ENCODE data around the gene CERT1.
"Not testable (repeated sequence)": the region's sequence is repeated elsewhere in the genome, so short reads cannot be mapped to it uniquely, and the experiment has no call there.

CERT1 gene

DNA sequence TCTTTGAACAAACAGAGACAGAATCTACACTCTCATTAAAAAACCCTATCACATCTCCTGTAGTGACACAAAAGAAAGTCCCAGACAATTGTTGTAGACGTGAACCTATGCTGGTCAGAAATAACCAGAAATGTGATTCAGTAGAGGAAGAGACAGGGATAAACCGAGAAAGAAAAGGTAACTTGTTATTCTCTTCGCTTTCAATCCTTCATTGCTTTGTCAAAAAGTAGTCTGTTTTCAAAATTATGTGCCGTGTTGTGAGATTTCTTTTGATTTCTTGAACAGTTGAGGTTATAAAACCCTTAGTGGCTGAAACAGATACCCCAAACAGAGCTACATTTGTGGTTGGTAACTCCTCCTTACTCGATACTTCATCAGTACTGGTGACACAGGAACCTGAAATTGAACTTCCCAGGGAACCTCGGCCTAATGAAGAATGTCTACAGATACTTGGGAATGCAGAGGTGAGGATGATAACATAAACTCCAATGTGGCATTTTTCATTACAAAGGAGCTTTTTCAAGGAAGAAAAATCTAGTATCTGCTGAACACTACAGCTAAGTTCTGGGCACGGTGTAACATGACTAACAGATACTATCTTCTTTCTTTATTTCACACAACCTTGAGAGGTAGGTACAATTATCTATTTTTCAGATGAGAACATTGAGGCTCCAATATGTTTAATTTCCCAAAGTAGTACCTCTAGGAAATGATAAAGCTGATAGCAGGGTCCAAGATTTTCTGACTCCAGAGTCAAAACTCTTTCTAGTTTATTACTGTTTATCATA, 160.1 kb downstream of the CERT1 start:
- DNase-seq (ENCODE audit: low read depth, low spot score): no peak

DNA sequence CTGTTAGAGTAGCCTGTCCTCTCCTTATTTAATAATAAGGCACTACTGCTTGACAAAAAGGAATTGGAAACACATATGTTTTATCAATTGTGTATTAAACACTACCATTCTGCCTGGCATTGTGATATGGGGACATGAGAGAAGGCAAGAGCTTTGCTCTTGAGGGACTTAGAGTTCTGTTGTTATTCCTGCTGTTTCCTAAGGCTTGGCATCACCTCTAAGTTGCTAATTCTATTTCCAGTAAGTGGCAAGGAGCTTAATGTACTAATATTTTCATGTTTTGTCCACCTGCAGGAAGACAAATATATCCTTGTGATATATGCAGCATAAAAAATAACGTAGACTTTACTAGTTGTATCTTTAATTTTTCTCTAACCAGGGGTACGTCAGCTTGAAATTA, 161.8 kb downstream of the CERT1 start:
- DNase-seq (ENCODE audit: low read depth, low spot score): no peak

DNA sequence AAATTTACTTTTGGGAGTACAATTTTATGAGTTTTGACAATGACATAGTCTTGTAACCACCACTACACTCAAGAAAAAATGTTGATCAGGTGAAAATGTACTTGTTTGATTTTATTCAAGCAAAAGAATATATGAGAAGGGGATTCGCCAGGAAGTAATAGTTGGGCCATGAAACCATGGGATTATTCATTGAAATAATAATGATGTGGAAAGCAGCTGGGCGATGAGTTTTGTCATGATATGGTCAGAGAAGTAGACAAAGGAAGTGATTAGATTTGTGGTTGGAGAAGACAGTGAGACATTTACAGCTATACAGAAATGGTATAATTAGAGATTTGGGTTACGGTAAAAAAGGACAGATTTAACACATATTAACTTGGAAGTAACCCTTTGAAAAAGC, 163.2 kb downstream of the CERT1 start:
- DNase-seq (ENCODE audit: low read depth, low spot score): no peak

DNA sequence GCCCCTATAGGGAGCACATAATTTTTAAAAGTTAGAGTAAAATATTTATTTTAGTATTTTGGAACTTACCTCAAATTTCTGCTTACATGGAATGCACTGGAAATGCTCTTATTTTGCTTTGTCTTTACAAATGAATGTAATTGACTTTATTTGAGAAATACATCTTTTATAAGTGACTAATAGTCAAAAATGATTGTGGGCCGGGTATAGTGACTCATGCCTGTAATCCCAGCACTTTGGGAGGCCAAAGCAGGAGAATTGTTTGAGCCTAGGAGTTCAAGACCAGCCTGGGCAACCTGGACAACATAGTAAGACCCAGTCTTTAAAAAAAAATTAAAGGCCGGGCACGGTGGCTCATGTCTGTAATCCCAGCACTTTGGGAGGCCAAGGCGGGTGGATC, 168.6 kb downstream of the CERT1 start:
- no peak for DNase-seq (ENCODE audit: low read depth, low spot score)

DNA sequence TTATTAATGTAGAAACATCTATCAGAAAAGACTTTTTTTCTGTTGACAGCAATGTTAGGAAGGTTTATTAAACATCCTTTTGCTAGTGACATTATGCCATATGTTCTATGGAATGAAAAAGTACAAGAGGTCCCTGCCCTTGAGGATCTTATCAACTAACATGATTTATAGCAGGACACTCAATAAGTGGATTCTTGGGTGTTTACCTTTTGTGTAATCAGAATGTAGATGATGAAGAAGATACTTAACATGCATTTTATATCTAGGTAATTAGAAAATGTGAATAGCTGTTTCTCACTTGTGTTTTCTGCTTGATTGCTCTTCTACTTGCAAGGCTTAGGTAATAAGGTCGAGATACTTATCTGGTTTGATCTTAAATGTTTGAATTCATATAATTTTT, 169.5 kb downstream of the CERT1 start:
- no peak for DNase-seq (ENCODE audit: low read depth, low spot score)

DNA sequence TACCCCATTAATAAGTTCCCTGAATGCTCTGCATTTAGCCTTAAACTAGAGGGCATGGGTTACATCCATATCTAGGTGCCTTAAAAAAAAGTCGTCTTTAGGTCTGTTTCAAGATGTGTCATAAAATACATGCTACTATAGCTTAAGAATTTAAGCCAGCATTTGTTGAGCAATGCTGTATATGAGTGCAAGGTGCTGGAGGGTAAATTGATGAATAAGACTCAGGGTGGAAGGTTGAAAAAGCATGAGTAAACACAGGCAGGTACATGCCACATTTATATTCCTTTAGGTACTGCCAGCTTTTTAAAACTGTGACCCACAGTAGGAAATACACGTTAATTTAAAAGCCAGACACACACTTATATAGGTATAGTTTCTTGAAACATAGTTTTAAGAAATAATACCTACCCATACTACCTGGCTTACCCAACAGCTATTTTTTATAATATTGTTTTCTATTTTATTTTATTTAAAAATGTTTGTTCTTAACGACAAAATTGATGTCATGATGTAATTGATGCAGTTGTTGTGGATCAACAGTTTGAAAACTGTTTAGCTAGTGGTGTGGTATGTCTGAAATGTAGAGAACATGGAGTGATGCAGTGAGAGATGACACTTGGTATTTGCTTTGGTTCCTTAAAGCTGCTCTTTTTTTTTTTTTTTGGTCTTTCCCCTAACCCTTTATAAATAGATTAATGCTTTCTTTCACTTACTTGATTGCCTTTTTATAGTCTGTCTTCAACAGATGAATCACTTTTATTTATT, 170.5 kb downstream of the CERT1 start:
- no peak for DNase-seq (ENCODE audit: low read depth, low spot score)

DNA sequence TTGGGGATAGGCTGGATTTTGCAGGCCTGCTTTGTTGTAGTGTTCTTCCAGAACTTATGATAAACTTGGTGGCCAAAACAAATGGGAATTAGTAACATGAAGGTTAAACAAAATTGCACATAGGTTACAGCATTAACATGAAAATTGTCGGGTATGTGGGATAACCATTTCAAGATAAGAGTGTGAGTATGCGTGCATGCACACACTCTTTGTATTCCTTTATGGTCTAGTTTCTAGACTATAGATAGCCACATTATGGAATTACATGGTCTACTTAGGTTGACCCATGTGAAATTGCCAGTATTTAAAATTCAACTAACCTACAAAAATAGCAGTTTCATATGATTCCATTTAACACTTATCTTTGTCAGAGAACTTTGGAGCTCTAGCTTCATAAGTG, 173.0 kb downstream of the CERT1 start:
- DNase-seq (ENCODE audit: low read depth, low spot score): no peak

DNA sequence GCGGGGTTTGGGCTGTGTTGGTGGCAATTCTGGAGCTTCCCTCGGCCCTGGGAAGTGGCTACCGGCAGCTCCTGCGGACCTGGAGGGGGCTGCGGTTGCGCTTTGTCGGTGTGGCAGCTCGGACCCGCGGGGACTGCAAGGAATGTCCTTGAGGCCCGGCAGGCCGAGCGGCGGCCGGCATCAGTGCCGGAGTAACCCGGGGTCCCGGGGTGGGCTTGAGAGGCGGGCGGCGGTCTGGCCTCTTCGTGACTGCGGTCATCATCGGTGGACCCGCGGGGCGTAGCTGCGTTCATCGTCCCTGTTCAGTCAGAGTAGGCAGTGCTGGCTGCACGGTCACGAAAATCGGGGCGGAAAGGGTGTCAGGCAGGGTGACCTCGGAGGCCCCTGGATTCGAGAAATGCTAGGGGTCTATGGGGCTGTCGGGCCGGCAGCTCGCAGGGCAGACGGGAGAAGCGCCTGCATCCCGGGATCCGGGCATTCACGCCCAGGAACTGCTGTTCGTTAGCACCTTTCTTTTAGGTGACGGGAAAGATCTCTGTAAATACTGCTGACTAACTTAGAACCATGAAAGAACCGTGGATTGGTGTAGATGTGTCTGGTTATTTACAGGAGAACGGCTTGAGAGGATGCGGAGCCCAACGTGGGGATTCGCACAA, 173.9 kb downstream of the CERT1 start:
- peak; percentile 48 for DNase-seq (ENCODE audit: low read depth, low spot score)

DNA sequence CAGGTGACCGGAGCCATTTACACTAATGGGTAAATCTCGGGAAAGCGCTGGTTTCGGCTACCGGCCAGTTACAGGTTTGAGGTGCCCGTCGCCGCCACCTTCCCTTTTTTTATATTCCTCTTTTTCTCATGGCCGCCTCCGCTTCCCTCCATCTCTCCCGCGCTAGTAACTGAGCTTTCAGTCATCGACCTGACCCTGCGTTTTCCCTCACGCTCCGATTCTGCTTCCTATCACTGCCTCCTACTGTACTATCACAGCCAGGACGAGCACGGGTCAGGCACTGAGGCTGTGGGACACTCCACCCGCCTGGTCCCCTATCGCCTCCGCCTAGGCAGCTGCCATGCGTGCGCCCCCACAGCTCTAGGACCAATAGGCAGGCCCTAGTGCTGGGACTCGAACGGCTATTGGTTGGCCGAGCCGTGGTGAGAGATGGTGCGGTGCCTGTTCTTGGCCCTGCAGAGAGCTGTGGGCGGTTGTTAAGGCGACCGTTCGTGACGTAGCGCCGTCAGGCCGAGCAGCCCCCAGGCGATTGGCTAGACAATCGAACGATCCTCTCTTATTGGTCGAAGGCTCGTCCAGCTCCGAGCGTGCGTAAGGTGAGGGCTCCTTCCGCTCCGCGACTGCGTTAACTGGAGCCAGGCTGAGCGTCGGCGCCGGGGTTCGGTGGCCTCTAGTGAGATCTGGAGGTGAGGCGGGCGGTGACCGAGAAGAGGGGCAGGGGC, 174.7 kb downstream of the CERT1 start, which contains the start of gene HMGCR:
Gene HMGCR (plus strand): TSS at position 606 of the 722 bp plus-strand sequence. CDS start 5,386 bp downstream, outside the sequence.
- peak; percentile 100 for DNase-seq (ENCODE audit: low read depth, low spot score)

DNA sequence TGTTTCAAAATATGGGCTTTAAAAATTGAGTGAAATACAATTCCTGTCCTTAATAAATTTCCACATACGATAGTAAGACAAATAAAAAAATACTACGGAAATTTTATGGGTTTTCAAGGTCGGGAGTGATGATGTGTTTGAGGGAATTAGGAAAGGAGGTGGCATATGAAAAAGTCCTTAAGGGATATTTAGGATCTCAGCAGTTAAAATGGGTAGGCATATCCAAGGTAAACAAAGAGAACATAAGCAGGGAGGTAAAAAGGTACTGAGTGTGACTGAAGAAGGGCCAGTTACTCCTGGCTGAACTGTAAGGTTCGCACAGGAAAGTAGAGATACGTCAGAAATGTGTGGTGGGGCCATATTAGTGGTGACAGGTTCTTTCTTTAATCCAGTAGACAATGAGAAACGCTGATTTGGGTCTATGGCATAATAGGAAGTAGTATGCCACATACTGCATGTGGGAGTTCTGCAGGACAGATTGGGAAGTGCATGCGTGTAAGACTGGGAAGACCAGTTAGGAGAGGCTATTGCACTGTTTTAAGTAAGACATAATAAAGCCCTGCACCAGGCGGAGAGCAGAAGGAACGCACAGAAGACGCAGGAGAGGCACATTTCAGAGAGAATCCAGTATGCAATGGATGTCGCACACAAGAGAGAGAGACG, 175.3 kb downstream of the CERT1 start:
- no peak for DNase-seq (ENCODE audit: low read depth, low spot score)

DNA sequence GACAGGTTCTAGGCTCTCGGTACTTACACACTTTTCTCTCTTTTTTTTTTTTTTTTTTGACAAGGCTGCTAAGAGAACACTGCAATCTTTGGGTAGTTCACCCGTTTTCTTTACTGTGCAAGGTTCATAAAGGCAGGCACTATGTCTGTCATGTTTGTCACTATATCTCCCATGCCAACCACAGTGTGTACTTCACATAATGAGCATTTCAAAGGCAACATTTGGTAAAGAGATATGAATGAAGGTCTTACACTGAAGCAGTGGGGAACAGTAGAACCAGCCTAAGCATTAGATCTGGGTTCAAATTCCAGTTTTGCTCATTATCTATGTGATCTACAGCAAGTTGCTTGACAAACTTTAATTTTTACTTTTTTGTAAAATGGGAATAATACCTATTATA, 175.9 kb downstream of the CERT1 start:
- no peak for DNase-seq (ENCODE audit: low read depth, low spot score)

DNA sequence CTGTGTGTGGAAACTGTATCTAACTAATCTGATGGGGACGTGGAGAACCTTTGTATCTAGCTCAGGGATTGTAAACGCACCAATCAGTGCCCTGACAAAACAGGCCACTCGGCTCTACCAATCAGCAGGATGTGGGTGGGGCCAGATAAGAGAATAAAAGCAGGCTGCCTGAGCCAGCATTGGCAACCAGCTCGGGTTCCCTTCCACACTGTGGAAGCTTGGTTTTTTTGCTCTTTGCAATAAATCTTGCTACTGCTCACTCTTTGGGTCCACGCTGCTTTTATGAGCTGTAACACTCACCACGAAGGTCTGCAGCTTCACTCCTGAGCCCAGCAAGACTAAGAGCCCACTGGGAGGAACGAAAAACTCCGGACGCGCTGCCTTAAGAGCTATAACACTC, 177.0 kb downstream of the CERT1 start:
- not testable (repeated sequence) for DNase-seq (ENCODE audit: low read depth, low spot score)

DNA sequence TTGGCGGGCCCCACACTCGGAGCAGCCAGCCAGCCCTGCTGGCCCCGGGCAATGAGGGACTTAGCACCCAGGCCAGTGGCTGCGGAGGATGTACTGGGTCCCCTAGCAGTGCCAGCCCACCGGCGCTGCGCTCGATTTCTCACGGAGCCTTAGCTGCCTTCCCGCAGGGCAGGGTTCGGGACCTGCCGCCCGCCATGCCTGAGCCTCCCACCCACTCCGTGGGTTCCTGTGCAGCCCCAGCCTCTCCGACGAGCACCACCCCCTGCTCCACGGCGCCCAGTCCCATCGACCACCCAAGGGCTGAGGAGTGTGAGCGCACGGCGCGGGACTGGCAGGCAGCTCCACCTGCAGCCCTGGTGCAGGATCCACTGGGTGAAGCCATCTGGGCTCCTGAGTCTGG, 177.7 kb downstream of the CERT1 start:
- not testable (repeated sequence) for DNase-seq (ENCODE audit: low read depth, low spot score)

DNA sequence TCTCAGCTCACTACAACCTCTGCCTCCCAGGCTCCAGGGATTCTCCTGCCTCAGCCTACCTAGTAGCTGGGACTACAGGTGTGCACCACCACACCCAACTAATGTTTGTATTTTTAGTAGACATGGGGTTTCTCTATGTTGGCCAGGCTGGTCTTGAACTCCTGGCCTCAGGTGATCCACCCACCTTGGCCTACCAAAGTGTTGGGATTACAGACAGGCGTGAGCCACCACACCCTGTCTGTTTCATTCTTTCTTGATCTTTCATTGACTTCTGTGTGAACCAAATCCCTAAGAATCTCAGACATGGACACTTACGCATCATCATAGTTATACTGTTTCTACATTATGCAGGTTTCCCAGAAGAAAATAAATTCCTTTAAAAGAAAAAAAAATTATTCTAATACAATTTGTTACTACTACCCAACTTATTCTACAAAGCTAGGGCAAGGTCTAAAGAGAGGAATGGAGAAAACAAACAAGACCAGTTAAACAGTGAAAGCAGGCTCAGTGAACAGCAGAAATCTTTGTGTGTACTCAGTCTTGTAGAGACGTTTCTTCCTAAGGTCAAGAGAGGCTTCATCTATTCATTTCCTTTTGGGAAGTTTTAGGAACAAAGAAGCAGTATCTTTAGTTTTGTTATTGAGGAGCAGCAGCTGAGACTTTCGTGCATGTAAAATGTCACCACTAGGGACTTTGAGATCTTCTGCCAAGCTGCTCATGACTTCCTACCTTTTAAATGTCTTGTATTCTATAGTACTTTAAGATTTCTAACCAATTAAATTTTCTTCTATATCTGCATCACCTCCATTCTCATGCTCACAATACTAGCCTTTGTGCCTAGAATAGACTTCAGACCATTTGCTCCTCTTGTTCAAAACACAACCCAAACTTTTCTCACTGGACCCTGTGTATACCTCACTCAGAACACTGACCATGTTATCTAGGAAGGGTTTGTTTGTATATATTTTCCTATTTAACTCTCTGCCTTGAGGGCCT, 180.0 kb downstream of the CERT1 start:
- no peak for DNase-seq (ENCODE audit: low read depth, low spot score)

DNA sequence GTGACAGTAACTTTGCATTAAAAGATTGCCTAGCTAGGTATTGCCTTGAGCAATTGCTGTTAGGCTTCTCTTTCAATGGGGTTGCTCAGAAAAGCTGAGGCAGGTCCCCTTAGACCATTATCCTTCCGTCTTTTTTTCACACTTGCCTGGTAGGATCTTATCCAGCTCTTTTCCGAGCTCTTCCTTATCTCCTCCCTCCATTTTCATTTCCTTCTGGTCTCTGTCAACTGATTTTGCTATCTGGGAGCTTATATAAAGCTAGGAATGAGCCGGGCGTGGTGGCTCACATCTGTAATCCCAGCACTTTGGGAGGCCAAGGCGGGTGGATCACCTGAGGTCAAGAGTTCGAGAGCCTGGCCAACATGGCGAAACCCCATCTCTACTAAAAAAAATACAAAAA, 181.0 kb downstream of the CERT1 start:
- no peak for DNase-seq (ENCODE audit: low read depth, low spot score)

Data from ELF-1 (cell line).